Vagina (tissue), 2 donors: ENCODE measurements around the gene DGKB.

Source experiments
- CTCF ChIP-seq, 3 experiments: fragments of 450-650 bp in 2 of 3; fragments of 200-600 bp in 1 of 3; sonication (generic) in 1 of 3; IDR thresholded peaks; one replicate each; pipeline ENCODE4 v1.5.1; 2017 to 2019; ENCODE audit warnings: antibody characterized with exemption in 3 of 3, mild to moderate bottlenecking in 2 of 3, moderate library complexity in 2 of 3
- POLR2A ChIP-seq, 2 donors: fragments of 450-650 bp; IDR thresholded peaks; one replicate each; pipeline ENCODE4 v1.6.1; 2017; ENCODE audit warnings: antibody characterized with exemption in 2 of 2, mild to moderate bottlenecking in 2 of 2, moderate library complexity in 2 of 2
- POLR2AphosphoS5 ChIP-seq, 2 donors: sonication (generic); formaldehyde crosslinking; IDR thresholded peaks; one replicate each; pipeline ENCODE4 v1.9.0; 2017; ENCODE audit warnings: antibody characterized with exemption in 2 of 2, mild to moderate bottlenecking in 2 of 2, low read depth in 1 of 2; ENCODE audit not compliant: insufficient read depth in 1 of 2

DNA sequence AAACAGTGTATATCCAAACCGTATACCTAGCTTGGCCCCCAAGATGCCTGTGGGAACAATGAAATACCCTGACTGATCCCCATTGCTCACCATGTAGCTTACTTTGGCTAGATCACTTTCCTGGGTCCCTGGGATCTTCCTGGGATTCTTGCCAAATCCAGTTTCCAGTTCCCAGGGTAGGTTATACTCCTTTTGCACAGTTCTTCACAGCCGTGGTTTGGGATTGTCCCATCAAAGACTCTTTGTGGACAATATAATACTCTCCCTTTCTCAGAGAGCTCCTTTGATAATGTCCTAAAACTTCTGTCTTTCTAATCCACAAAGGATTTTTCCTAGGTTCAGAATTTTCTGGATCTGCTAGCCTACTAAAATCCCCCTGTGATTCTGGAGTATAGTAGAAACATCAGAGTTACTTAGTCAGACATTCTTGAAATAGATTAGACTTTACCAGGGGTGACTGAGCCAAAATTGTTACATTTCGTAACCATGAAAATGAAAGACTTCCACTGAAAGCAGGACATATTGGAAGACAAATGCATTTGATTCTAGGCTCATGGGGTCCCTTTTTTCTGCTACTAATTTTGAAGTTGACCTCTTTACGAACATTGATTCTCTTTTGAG lies 524.8 kb downstream of the DGKB start:
- TF ChIP-seq CTCF (IDR thresholded peaks at IDR 0.05): no peak
- TF ChIP-seq POLR2AphosphoS5 (IDR thresholded peaks at IDR 0.05; ENCODE audit: insufficient read depth in 1 of 2, low read depth in 1 of 2): no peak
- no peak for TF ChIP-seq POLR2A (IDR thresholded peaks at IDR 0.05)
